OCI-LY1 (cell line): ENCODE measurements around the gene GATA6.

ENCODE experiments used
- H2AFZ ChIP-seq: fragments of 200-600 bp; sonication (generic), shearing (Covaris generic); 2 replicates; pipeline ENCODE4 v1.6.0; 2014; ENCODE audit warnings: antibody characterized with exemption, mild to moderate bottlenecking, low read length
- H3F3A ChIP-seq: fragments of 200-600 bp; sonication (generic), shearing (Covaris generic); 2 replicates; pipeline ENCODE4 v1.6.0; 2014; ENCODE audit warnings: mild to moderate bottlenecking, antibody characterized with exemption, low read length, moderate library complexity; ENCODE audit not compliant: insufficient read depth
- H3K27ac ChIP-seq: fragments of 200-600 bp; sonication (generic); 2 replicates; pipeline ENCODE4 v1.5.1; 2014; ENCODE audit warnings: low read length, mixed run types, mild to moderate bottlenecking, low read depth; ENCODE audit not compliant: poor library complexity, severe bottlenecking
- H3K27me3 ChIP-seq: fragments of 200-600 bp; sonication (generic); 2 replicates; pipeline ENCODE4 v1.6.0; 2014; ENCODE audit warnings: antibody characterized with exemption, mild to moderate bottlenecking, low read length, moderate library complexity; ENCODE audit not compliant: insufficient read depth
- H3K36me3 ChIP-seq: fragments of 200-600 bp; sonication (generic); 2 replicates; pipeline ENCODE4 v1.6.1; 2014; ENCODE audit warnings: mild to moderate bottlenecking, antibody characterized with exemption, low read length, moderate library complexity, mixed read lengths; ENCODE audit not compliant: insufficient read depth
- H3K4me1 ChIP-seq: fragments of 200-600 bp; sonication (generic); 2 replicates; pipeline ENCODE4 v1.5.1; 2014; ENCODE audit warnings: mild to moderate bottlenecking, low read length, moderate library complexity; ENCODE audit not compliant: insufficient read depth, severe bottlenecking
- H3K4me2 ChIP-seq: fragments of 200-600 bp; sonication (generic), shearing (Covaris generic); 2 replicates; pipeline ENCODE4 v1.6.1; 2014; ENCODE audit warnings: low read length
- H3K4me3 ChIP-seq: fragments of 200-600 bp; sonication (generic); 2 replicates; pipeline ENCODE4 v1.5.1; 2014; ENCODE audit warnings: low read length, low read depth, mild to moderate bottlenecking, mixed read lengths; ENCODE audit not compliant: poor library complexity, severe bottlenecking
- H3K79me2 ChIP-seq: fragments of 200-600 bp; shearing (Covaris generic); 2 replicates; pipeline ENCODE4 v1.6.1; 2016; ENCODE audit warnings: mixed run types, low read length, mixed read lengths; ENCODE audit not compliant: insufficient read depth
- H3K9ac ChIP-seq: fragments of 200-600 bp; sonication (generic), shearing (Covaris generic); 2 replicates; pipeline ENCODE4 v1.6.1; 2014; ENCODE audit warnings: mild to moderate bottlenecking, low read length, mixed read lengths
- H3K9me2 ChIP-seq: fragments of 200-600 bp; sonication (generic), shearing (Covaris generic); 2 replicates; pipeline ENCODE4 v1.6.1; 2014; ENCODE audit warnings: low read depth, mild to moderate bottlenecking, low read length, mixed read lengths
- H3K9me3 ChIP-seq: fragments of 200-600 bp; shearing (Covaris generic); 2 replicates; pipeline ENCODE4 v1.6.1; 2014; ENCODE audit warnings: low read length, mixed read lengths
- H4K20me1 ChIP-seq: fragments of 200-600 bp; sonication (generic), shearing (Covaris generic); 2 replicates; pipeline ENCODE4 v1.6.0; 2016; ENCODE audit warnings: mild to moderate bottlenecking, low read length; ENCODE audit not compliant: insufficient read depth
- CTCF ChIP-seq: fragments of 200-600 bp; sonication (generic), shearing (Covaris generic); IDR thresholded peaks from 2 replicates; pipeline ENCODE4 v1.5.1; 2017; ENCODE audit warnings: mild to moderate bottlenecking, antibody characterized with exemption, low read length, moderate library complexity, mixed read lengths
- EZH2 ChIP-seq: fragments of 200-600 bp; sonication (generic), shearing (Covaris generic); IDR thresholded peaks from 2 replicates; pipeline ENCODE4 v1.8.0; 2017; ENCODE audit warnings: borderline replicate concordance, mixed run types, mild to moderate bottlenecking, antibody characterized with exemption, low read length, moderate library complexity, mixed read lengths

GATA6 gene

DNA sequence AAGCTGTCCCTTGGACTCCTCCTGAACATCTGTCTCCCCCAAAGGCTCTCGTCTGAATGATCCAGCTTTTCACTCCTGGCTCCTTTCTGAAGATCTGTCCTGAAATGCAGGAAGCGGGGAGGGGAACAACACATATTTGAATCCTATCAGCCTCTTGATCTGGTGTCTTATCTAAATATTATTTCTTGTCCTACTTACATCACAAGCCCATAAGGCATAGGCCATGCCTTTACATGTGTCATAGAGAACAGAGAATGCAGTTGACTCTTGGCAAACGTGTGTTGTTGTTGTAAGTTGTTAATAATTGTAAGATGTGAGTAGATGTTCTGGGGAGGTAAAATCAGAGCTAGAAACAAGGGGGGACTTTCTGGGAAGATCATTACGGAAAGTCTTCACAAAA, 57.4 kb downstream of the GATA6 start:
- H4K20me1 ChIP-seq: no peaks in the 10 kb centered on the region
- H3K9me3 ChIP-seq: no peaks in the 10 kb centered on the region
- no peaks in the 10 kb centered on the region for H3K4me1 ChIP-seq
- H2AFZ ChIP-seq: no peak overlapping the region
- no peak overlapping the region for H3K9ac ChIP-seq
- H3K27me3 ChIP-seq: no peaks in the 10 kb centered on the region
- no peak overlapping the region for H3K4me2 ChIP-seq
- no peaks in the 10 kb centered on the region for H3K36me3 ChIP-seq
- H3F3A ChIP-seq: no peaks in the 10 kb centered on the region
- no peak overlapping the region for H3K4me3 ChIP-seq
- TF ChIP-seq EZH2: no peak
- TF ChIP-seq CTCF: no peak
- no peaks in the 10 kb centered on the region for H3K79me2 ChIP-seq
- no peak overlapping the region for H3K27ac ChIP-seq
- H3K9me2 ChIP-seq: no peaks in the 10 kb centered on the region

GRCh38 chr18:22228976-22229375, 59.6 kb downstream of the GATA6 start:
- TF ChIP-seq EZH2: no peak
- TF ChIP-seq CTCF: no peak
- Histone ChIP-seq H3K27ac (no peak overlapping the region), H3K36me3 (no peaks in the 10 kb centered on the region), H2AFZ (no peak overlapping the region), H4K20me1 (no peaks in the 10 kb centered on the region), H3K4me2 (no peak overlapping the region), H3K9me3 (no peaks in the 10 kb centered on the region), H3K4me3 (no peak overlapping the region), H3K79me2 (no peaks in the 10 kb centered on the region), H3K9ac (no peak overlapping the region), H3F3A (no peaks in the 10 kb centered on the region), H3K27me3 (no peaks in the 10 kb centered on the region), H3K9me2 (no peaks in the 10 kb centered on the region), H3K4me1 (no peaks in the 10 kb centered on the region)

- Histone ChIP-seq H3F3A (no peaks in the 10 kb centered on the region), H3K9me2 (no peaks in the 10 kb centered on the region), H3K9ac (no peak overlapping the region), H3K27ac (no peak overlapping the region), H3K27me3 (no peaks in the 10 kb centered on the region), H4K20me1 (no peaks in the 10 kb centered on the region), H3K9me3 (no peaks in the 10 kb centered on the region), H2AFZ (no peak overlapping the region), H3K4me2 (no peak overlapping the region), H3K79me2 (no peaks in the 10 kb centered on the region), H3K4me1 (no peaks in the 10 kb centered on the region), H3K4me3 (no peak overlapping the region), H3K36me3 (no peaks in the 10 kb centered on the region)
- TF ChIP-seq CTCF: no peak
- TF ChIP-seq EZH2: no peak
These were observed 60.2 kb downstream of the GATA6 start for GRCh38 chr18:22229456-22230124.
